Stomach (tissue), 9 donors: ENCODE data around the gene GNB5. TPM values are rescaled to one million over a fixed set of nuclear protein-coding genes. Genes with fewer than 3 reads are reported as not detected.

Source experiments
- DNase-seq, 2 donors: peaks; one replicate each; pipeline versions ENCODE4 v3.0.0 to v3.0.0-alpha.2; 2013 to 2019
- H3K27ac ChIP-seq, 5 donors: fragments of 200-600 bp in 4 of 5; sonication (generic) in 4 of 5; one replicate each; pipeline ENCODE4 v1.5.1; 2013 to 2019; ENCODE audit warnings: mild to moderate bottlenecking in 1 of 5, moderate library complexity in 1 of 5
- H3K27me3 ChIP-seq, 3 donors: fragments of 200-600 bp; sonication (generic); one replicate each; pipeline ENCODE4 v1.5.1; 2017 to 2019; ENCODE audit warnings: mixed run types in 1 of 3
- H3K36me3 ChIP-seq, 4 donors: fragments of 200-600 bp; sonication (generic); 1 replicate in 3 of 4; 2 replicates in 1 of 4; pipeline ENCODE4 v1.5.1; 2016 to 2019
- H3K4me1 ChIP-seq, 4 donors: fragments of 200-600 bp; sonication (generic); one replicate each; pipeline ENCODE4 v1.5.1; 2016 to 2019
- H3K4me3 ChIP-seq, 4 donors: fragments of 200-600 bp; sonication (generic) in 3 of 4; one replicate each; pipeline ENCODE4 v1.5.1; 2016 to 2019; ENCODE audit warnings: mild to moderate bottlenecking in 1 of 4
- H3K9me3 ChIP-seq, 4 donors: fragments of 200-600 bp; sonication (generic); one replicate each; pipeline ENCODE4 v1.5.1; 2016 to 2019
- CTCF ChIP-seq, 7 experiments: fragments of 450-650 bp in 4 of 7; fragments of 200-600 bp in 3 of 7; sonication (generic) in 3 of 7; IDR thresholded peaks; one replicate each; pipeline ENCODE4 v1.5.1; 2016 to 2019; ENCODE audit warnings: antibody characterized with exemption in 7 of 7, control low read depth in 2 of 7, mild to moderate bottlenecking in 1 of 7
- EP300 ChIP-seq: sonication (generic); formaldehyde crosslinking; IDR thresholded peaks from one replicate; pipeline ENCODE4 v1.6.1; 2017; ENCODE audit warnings: antibody characterized with exemption
- POLR2A ChIP-seq, 4 donors: fragments of 450-650 bp; IDR thresholded peaks; one replicate each; pipeline ENCODE4 v1.6.1; 2016; ENCODE audit warnings: antibody characterized with exemption in 4 of 4, control low read depth in 2 of 4, mild to moderate bottlenecking in 1 of 4, moderate library complexity in 1 of 4
- POLR2AphosphoS5 ChIP-seq, 3 donors: sonication (generic); formaldehyde crosslinking; IDR thresholded peaks; one replicate each; pipeline ENCODE4 v1.6.1; 2016; ENCODE audit warnings: antibody characterized with exemption in 3 of 3
- WGBS, 5 donors: extraction: QIAGEN DNeasy Blood & Tissue Kit in 3 of 5; methylation state at CpG; one replicate each; pipeline versions ENCODE4 v1.1.5 to v1.1.7; 2013 to 2018; 5-methylcytosine and 5-hydroxymethylcytosine counted together
- intact Hi-C: fragments of 100-400 bp; cut with DNase I; formaldehyde crosslinking; loops from one replicate; pipeline ENCODE4 v1.15.1; 2023; ENCODE audit warnings: low total_unique reads
- polyA plus RNA-seq, 3 donors: library from polyadenylated mRNA; stranded (reverse); fragments of 200-250 nt; gene quantifications; one replicate each; pipeline ENCODE4 v1.2.3, GENCODE V29; 2013
- total RNA-seq, 5 donors: library from RNA; depleted of rRNA; stranded (reverse); fragments of >200 nt; gene quantifications; one replicate each; pipeline versions ENCODE4 v1.1.0 to v1.2.3, GENCODE V29; 2014 to 2016
- donor health status: healthy with polysubstance abuse.
- donor health status: Bipolar disorder and iron deficiency.
- donor health status: healthy.

The GNB5 gene
- total and polyA plus RNA-seq, 8 donors = 6.4 to 291 (median 12.7) TPM

DNA sequence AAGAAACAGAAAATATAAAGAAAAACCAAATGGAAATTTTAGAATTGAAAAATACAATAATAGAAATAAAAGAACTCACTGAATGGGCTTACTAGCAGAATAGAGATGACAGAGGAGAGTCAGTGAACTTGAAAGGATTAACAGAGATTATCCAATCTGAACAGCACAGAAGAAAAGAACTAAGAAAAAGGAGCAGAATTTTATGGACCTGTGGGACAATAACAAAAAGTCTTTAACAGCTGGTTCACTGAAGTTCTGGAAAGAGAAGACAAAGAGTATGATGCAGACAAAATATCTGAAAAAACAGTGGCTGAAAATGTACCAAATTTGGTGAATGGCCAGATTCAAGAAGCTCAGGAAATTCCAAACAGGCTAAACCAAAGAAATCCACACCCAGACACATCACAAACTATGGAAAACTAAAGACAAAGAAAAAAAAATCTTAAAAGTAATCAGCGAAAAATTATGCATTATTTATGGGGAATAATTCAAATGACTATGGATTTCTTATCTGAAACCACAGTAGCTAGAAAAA, 9.7 kb upstream of the GNB5 start:
- intact Hi-C loops = no loop called here
- H3K9me3 ChIP-seq = no peaks in the 10 kb centered on the region
- H3K27ac ChIP-seq = no peak overlapping the region
- peaks cover 13 to 74% (median 41%) of the 10 kb centered on the region in 4 donors for H3K36me3 ChIP-seq
- H3K4me1 ChIP-seq = no peaks in the 10 kb centered on the region
- 83 to 92% (median 89%) methylated on average over 1 of the region's 1 CpG for WGBS, 5 donors
- H3K27me3 ChIP-seq = no peaks in the 10 kb centered on the region
- DNase-seq = no peak
- H3K4me3 ChIP-seq = no peak overlapping the region
- TF ChIP-seq CTCF (IDR thresholded peaks at IDR 0.05) = no peak
- TF ChIP-seq EP300 = no peak
- TF ChIP-seq POLR2A (IDR thresholded peaks at IDR 0.05) = no peak
- no peak for TF ChIP-seq POLR2AphosphoS5 (IDR thresholded peaks at IDR 0.05)

GRCh38 chr15:52199271-52199670, 8.1 kb upstream of the GNB5 start:
- Histone ChIP-seq H3K27ac (no peak overlapping the region), H3K4me3 (no peak overlapping the region), H3K9me3 (no peaks in the 10 kb centered on the region), H3K4me1 (no peaks in the 10 kb centered on the region), H3K27me3 (no peaks in the 10 kb centered on the region), H3K36me3 (peaks cover 7 to 71% (median 38%) of the 10 kb centered on the region in 4 donors)
- intact Hi-C loops = no loop called here
- WGBS, 5 donors = 79 to 97% (median 86%) methylated on average over 2 of the region's 2 CpGs
- TF ChIP-seq POLR2A (IDR thresholded peaks at IDR 0.05) (no peak), EP300 (no peak), CTCF (IDR thresholded peaks at IDR 0.05) (no peak), POLR2AphosphoS5 (IDR thresholded peaks at IDR 0.05) (no peak)
- DNase-seq = no peak

- Histone ChIP-seq H3K27ac (no peak overlapping the region), H3K4me3 (no peak overlapping the region), H3K9me3 (no peaks in the 10 kb centered on the region), H3K4me1 (no peaks in the 10 kb centered on the region), H3K27me3 (no peaks in the 10 kb centered on the region), H3K36me3 (peaks cover 3 to 62% (median 34%) of the 10 kb centered on the region in 4 donors)
- WGBS, 5 donors = 69 to 80% (median 76%) methylated on average over 3 of the region's 3 CpGs
- TF ChIP-seq POLR2A (IDR thresholded peaks at IDR 0.05) (no peak), CTCF (IDR thresholded peaks at IDR 0.05) (no peak)
- intact Hi-C loops = no loop called here
- no peak for DNase-seq
Observed at GRCh38 chr15:52196891-52197290, 5.7 kb upstream of the GNB5 start.

GRCh38 chr15:52193791-52194190, 2.6 kb upstream of the GNB5 start:
- WGBS, 5 donors = 81 to 91% (median 86%) methylated on average over 1 of the region's 1 CpG
- no peak overlapping the region for H3K27ac ChIP-seq
- TF ChIP-seq CTCF (IDR thresholded peaks at IDR 0.05) (no peak), EP300 (no peak)
- intact Hi-C loops = no loop called here
- H3K4me3 ChIP-seq = no peak overlapping the region
- no peaks in the 10 kb centered on the region for H3K27me3 ChIP-seq
- H3K9me3 ChIP-seq = no peaks in the 10 kb centered on the region
- peaks cover 3 to 48% (median 30%) of the 10 kb centered on the region in 4 donors for H3K36me3 ChIP-seq
- no peaks in the 10 kb centered on the region for H3K4me1 ChIP-seq
- DNase-seq = no peak
